Gastrocnemius medialis (tissue), 4 donors: ENCODE measurements around the gene RAB40C.

Experiments
- CTCF ChIP-seq, 5 experiments: fragments of 450-650 bp in 3 of 5; fragments of 200-600 bp in 2 of 5; sonication (generic) in 2 of 5; IDR thresholded peaks in 4 of 5; conservative IDR thresholded peaks in 1 of 5; 1 replicate in 4 of 5; 2 replicates in 1 of 5; pipeline ENCODE4 v1.5.1; 2016 to 2019; ENCODE audit warnings: antibody characterized with exemption in 5 of 5, mild to moderate bottlenecking in 3 of 5, moderate library complexity in 3 of 5
- POLR2A ChIP-seq, 2 donors: fragments of 450-650 bp; IDR thresholded peaks; one replicate each; pipeline ENCODE4 v1.6.1; 2017; ENCODE audit warnings: antibody characterized with exemption in 2 of 2, mild to moderate bottlenecking in 2 of 2, moderate library complexity in 2 of 2

- TF ChIP-seq POLR2A (IDR thresholded peaks at IDR 0.05): no peak
- no peak for TF ChIP-seq CTCF (IDR thresholded peaks at IDR 0.05 in 4 of 5, conservative IDR thresholded peaks at IDR 0.05 in 1 of 5)
Observed at GRCh38 chr16:557463-558297, 32.2 kb upstream of the RAB40C start.
